Hippocampal formation (tissue), 2 donors: ENCODE measurements around the gene GFER.
A peak's percentile ranks its signal among the peaks of the same experiment; 100 is the strongest.
"Not testable (repeated sequence)": the region's sequence is repeated elsewhere in the genome, so short reads cannot be mapped to it uniquely, and the experiment has no call there.

Source experiments
- DNase-seq, 2 donors: peaks; one replicate each; lab custom pipeline; 2025; lab: John Stamatoyannopoulos, UW

The GFER gene

GRCh38 chr16:2026461-2027023 lies 42.5 kb downstream of the GFER start, which contains the start of gene NHERF2:
TSS of gene NHERF2 (plus strand) at chr16:2026902. CDS start at chr16:2027006, 104 bp downstream.
- DNase-seq: peak in 1 of 2 donors; percentile 5

- DNase-seq: no peak
Observed at GRCh38 chr16:2027024-2028010, 43.3 kb downstream of the GFER start.

- DNase-seq: no peak
Observed at GRCh38 chr16:2028146-2028545, 44.2 kb downstream of the GFER start.

- DNase-seq: no peak
Observed at GRCh38 chr16:2028620-2029220, 44.7 kb downstream of the GFER start.

GRCh38 chr16:2029350-2029749 lies 45.4 kb downstream of the GFER start:
- no peak for DNase-seq

GRCh38 chr16:2030036-2030435 lies 46.0 kb downstream of the GFER start:
- DNase-seq: no peak

GRCh38 chr16:2031081-2031577 lies 47.1 kb downstream of the GFER start:
- no peak for DNase-seq

- DNase-seq: peak; percentile 11 to 31
Observed at GRCh38 chr16:2032285-2033056, 48.5 kb downstream of the GFER start.

GRCh38 chr16:2033057-2033908 lies 49.3 kb downstream of the GFER start:
- peak; percentile 80 to 89 for DNase-seq

- DNase-seq: not testable (repeated sequence)
Observed at GRCh38 chr16:2033909-2034695, 50.1 kb downstream of the GFER start.

GRCh38 chr16:2034696-2035430 lies 50.9 kb downstream of the GFER start:
- DNase-seq: no peak

- DNase-seq: no peak
Observed at GRCh38 chr16:2035431-2036199, 51.6 kb downstream of the GFER start.

GRCh38 chr16:2036200-2036966 lies 52.4 kb downstream of the GFER start:
- no peak for DNase-seq

- no peak for DNase-seq
Observed at GRCh38 chr16:2037115-2037514, 53.1 kb downstream of the GFER start.
